ENCODE results near the gene ZNF362. TPM values are rescaled to one million over a fixed set of nuclear protein-coding genes. Genes with fewer than 3 reads are reported as not detected.

ZNF362 gene
- total RNA-seq, 1 donor from 2014 or later = 32.4 TPM

GRCh38 chr1:33277488-33278084, 21.3 kb downstream of the ZNF362 start:
- Histone ChIP-seq H3K36me3 (peaks cover 63% of the 10 kb centered on the region), H3K4me1 (peaks cover 23% of the 10 kb centered on the region), H3K4me3 (no peak overlapping the region), H3K9me3 (replicated peaks) (no peaks in the 10 kb centered on the region), H3K27me3 (ENCODE audit: low read depth) (no peaks in the 10 kb centered on the region), H3K27ac (replicated peaks) (no peak overlapping the region)
- TF ChIP-seq CTCF (IDR thresholded peaks at IDR 0.05; ENCODE audit: borderline replicate concordance) = no peak
- intact Hi-C loops (cut with micrococcal nuclease) = loop anchor here (10.0 kb wide), 1 partner anchor 53 kb away; no protein-coding TSS in a partner anchor
- no peak for DNase-seq

- intact Hi-C loops (cut with micrococcal nuclease) = no loop called here
- peaks cover 89% of the 10 kb centered on the region for H3K36me3 ChIP-seq
- no peak overlapping the region for H3K27ac ChIP-seq (replicated peaks)
- no peaks in the 10 kb centered on the region for H3K27me3 ChIP-seq (ENCODE audit: low read depth)
- no peak for TF ChIP-seq CTCF (IDR thresholded peaks at IDR 0.05; ENCODE audit: borderline replicate concordance)
- H3K9me3 ChIP-seq (replicated peaks) = no peaks in the 10 kb centered on the region
- H3K4me1 ChIP-seq = peaks cover 7% of the 10 kb centered on the region
- H3K4me3 ChIP-seq = no peak overlapping the region
- DNase-seq = no peak
Observed at GRCh38 chr1:33280091-33280661, 23.9 kb downstream of the ZNF362 start.

GRCh38 chr1:33281554-33282303, 25.4 kb downstream of the ZNF362 start:
- TF ChIP-seq CTCF (IDR thresholded peaks at IDR 0.05; ENCODE audit: borderline replicate concordance) = no peak
- no peaks in the 10 kb centered on the region for H3K27me3 ChIP-seq (ENCODE audit: low read depth)
- no peaks in the 10 kb centered on the region for H3K9me3 ChIP-seq (replicated peaks)
- intact Hi-C loops (cut with micrococcal nuclease) = no loop called here
- H3K4me3 ChIP-seq = no peak overlapping the region
- peaks cover 23% of the 10 kb centered on the region for H3K4me1 ChIP-seq
- no peak for DNase-seq
- no peak overlapping the region for H3K27ac ChIP-seq (replicated peaks)
- H3K36me3 ChIP-seq = peaks cover 89% of the 10 kb centered on the region

GRCh38 chr1:33282791-33283190, 26.5 kb downstream of the ZNF362 start:
- intact Hi-C loops (cut with micrococcal nuclease) = no loop called here
- H3K4me1 ChIP-seq = peaks cover 26% of the 10 kb centered on the region
- H3K36me3 ChIP-seq = peaks cover 78% of the 10 kb centered on the region
- DNase-seq = no peak
- no peak for TF ChIP-seq CTCF (IDR thresholded peaks at IDR 0.05; ENCODE audit: borderline replicate concordance)
- H3K27ac ChIP-seq (replicated peaks) = no peak overlapping the region
- H3K4me3 ChIP-seq = no peak overlapping the region
- no peaks in the 10 kb centered on the region for H3K9me3 ChIP-seq (replicated peaks)
- H3K27me3 ChIP-seq (ENCODE audit: low read depth) = no peaks in the 10 kb centered on the region

GRCh38 chr1:33284049-33284448, 27.8 kb downstream of the ZNF362 start:
- no peak overlapping the region for H3K27ac ChIP-seq (replicated peaks)
- TF ChIP-seq CTCF (IDR thresholded peaks at IDR 0.05; ENCODE audit: borderline replicate concordance) = no peak
- intact Hi-C loops (cut with micrococcal nuclease) = no loop called here
- no peaks in the 10 kb centered on the region for H3K27me3 ChIP-seq (ENCODE audit: low read depth)
- H3K9me3 ChIP-seq (replicated peaks) = no peaks in the 10 kb centered on the region
- no peak overlapping the region for H3K4me3 ChIP-seq
- H3K36me3 ChIP-seq = peaks cover 67% of the 10 kb centered on the region
- no peak for DNase-seq
- peaks cover 35% of the 10 kb centered on the region for H3K4me1 ChIP-seq

All from left ventricle myocardium inferior (tissue), 1 donor.